HepG2 (cell line): Measurements from ENCODE around the gene ETFB. TPM values are rescaled to one million over a fixed set of nuclear protein-coding genes. Genes with fewer than 3 reads are reported as not detected.

Experiments
- AHDC1 ChIP-seq: sonication (generic); formaldehyde crosslinking; IDR thresholded peaks from 2 replicates; pipeline ENCODE4 v1.5.1; 2020; ENCODE audit warnings: mild to moderate bottlenecking, missing genetic modification reagents, borderline replicate concordance
- EED ChIP-seq: sonication (generic); formaldehyde crosslinking; IDR thresholded peaks from 2 replicates; pipeline ENCODE4 v1.5.0; 2020; ENCODE audit warnings: mild to moderate bottlenecking, missing genetic modification reagents
- HOXA9 ChIP-seq: sonication (generic); formaldehyde crosslinking; IDR thresholded peaks from 2 replicates; pipeline ENCODE4 v1.8.1; 2022; ENCODE audit warnings: missing genetic modification reagents, mild to moderate bottlenecking, moderate library complexity, borderline replicate concordance
- MLXIP ChIP-seq: sonication (generic); formaldehyde crosslinking; IDR thresholded peaks from 2 replicates; pipeline ENCODE4 v1.9.0; 2021; ENCODE audit warnings: missing genetic modification reagents, borderline replicate concordance
- NCOA5 ChIP-seq: sonication (generic); formaldehyde crosslinking; IDR thresholded peaks from 2 replicates; pipeline ENCODE4 v1.4.0; 2020; ENCODE audit warnings: missing genetic modification reagents
- PRDM10 ChIP-seq: sonication (generic); formaldehyde crosslinking; IDR thresholded peaks from 2 replicates; pipeline ENCODE4 v1.4.0; 2020; ENCODE audit warnings: low read depth, missing genetic modification reagents
- REPIN1 ChIP-seq: sonication (generic); formaldehyde crosslinking; IDR thresholded peaks from 2 replicates; pipeline ENCODE4 v1.8.0; 2022; ENCODE audit warnings: missing genetic modification reagents, low read depth, mild to moderate bottlenecking, borderline replicate concordance
- SRSF4 ChIP-seq: fragments of 200-400 bp; formaldehyde crosslinking; IDR thresholded peaks from one replicate; pipeline ENCODE4 v1.6.1; 2018; ENCODE audit warnings: mild to moderate bottlenecking, low read depth, low read length, moderate library complexity; ENCODE audit not compliant: poor library complexity, severe bottlenecking
- ZNF235 ChIP-seq: sonication (generic); formaldehyde crosslinking; IDR thresholded peaks from 2 replicates; pipeline ENCODE4 v1.8.1; 2023; ENCODE audit warnings: mild to moderate bottlenecking, missing genetic modification reagents, borderline replicate concordance
- ZNF276 ChIP-seq: sonication (generic); formaldehyde crosslinking; IDR thresholded peaks from 2 replicates; pipeline ENCODE4 v1.4.0; 2020; ENCODE audit warnings: mild to moderate bottlenecking, low read depth, missing genetic modification reagents
- ZNF543 ChIP-seq: sonication (generic); formaldehyde crosslinking; IDR thresholded peaks from 2 replicates; pipeline ENCODE4 v1.4.0; 2020; ENCODE audit warnings: mild to moderate bottlenecking, missing genetic modification reagents
- ZNF746 ChIP-seq: sonication (generic); formaldehyde crosslinking; IDR thresholded peaks from 2 replicates; pipeline ENCODE4 v1.8.0; 2022; ENCODE audit warnings: mild to moderate bottlenecking, missing genetic modification reagents
- polyA plus RNA-seq, 8 experiments: library from polyadenylated mRNA; depleted of rRNA in 3 of 8; stranded (reverse) in 7 of 8; unstranded in 1 of 8; fragments of >200 nt; fragmentation: Illumina TruSeq in 4 of 8; extraction: Trizol in 4 of 8; gene quantifications; 2 replicates each; pipeline versions ENCODE4 v1.2.1 to v1.2.3, GENCODE V29; 2011 to 2016; ENCODE audit warnings: low read depth in 4 of 8, missing spikeins in 1 of 8, mixed read lengths in 1 of 8; ENCODE audit not compliant: insufficient read depth in 1 of 8
- total RNA-seq, 5 experiments: library from RNA; depleted of rRNA; stranded (reverse); fragments of >200 nt; fragmentation: Illumina TruSeq; extraction: Trizol; gene quantifications; 2 replicates each; pipeline ENCODE4 v1.2.3, GENCODE V29; 2016; ENCODE audit warnings: low read depth in 1 of 5

ETFB gene
- total and polyA plus RNA-seq, 2 of the 13 experiments (the other 11 are each of a cell fraction or from before 2014, with no cell fraction given) = 678 to 1,314 TPM

GRCh38 chr19:51367565-51368365 is 1.6 kb upstream of the ETFB start (continued):
- TF ChIP-seq AHDC1 = no peak
- TF ChIP-seq SRSF4 = peak; percentile 58
- TF ChIP-seq HOXA9 (CRISPR knock-in tag) = peak; percentile 64; the same call in 1 of the 2 replicates
- TF ChIP-seq REPIN1 (CRISPR knock-in tag) = peak; percentile 64; the same call in 1 of the 2 replicates
- TF ChIP-seq MLXIP (CRISPR knock-in tag) = no peak
- TF ChIP-seq ZNF235 = no peak; the same call in 1 of the 2 replicates
- no peak for TF ChIP-seq NCOA5
- 0 out of 2 replicates have a peak, but pooled peaks have one; percentile 37 for TF ChIP-seq PRDM10 (CRISPR knock-in tag)
- TF ChIP-seq ZNF746 = peak; percentile 62; the same call in 1 of the 2 replicates
- TF ChIP-seq ZNF543 = peak; percentile 54; the same call in 1 of the 2 replicates
- no peak for TF ChIP-seq EED (CRISPR knock-in tag)
- TF ChIP-seq ZNF276 (CRISPR knock-in tag) = 0 out of 2 replicates have a peak, but pooled peaks have one; percentile 30
